SK-N-SH (cell line): ENCODE data around the gene CNOT1. TPM values are rescaled to one million over a fixed set of nuclear protein-coding genes. Genes with fewer than 3 reads are reported as not detected.

Experiments
- CTCF ChIA-PET: fragments of 300-600, 350-600 bp; formaldehyde crosslinking; extraction: SDS; loops from one replicate; lab custom pipeline; 2021; lab: Yijun Ruan, JAX
- POLR2A ChIA-PET: fragments of 350-600 bp; sonication (Branson Sonifier 250); formaldehyde crosslinking; extraction: SDS; loops from one replicate; lab custom pipeline; 2020; ENCODE audit warnings: antibody characterized with exemption, inconsistent platforms; lab: Yijun Ruan, JAX
- DNase-seq: peaks from one replicate; pipeline ENCODE4 v3.0.0; 2012
- H2AFZ ChIP-seq: fragments of 200-600 bp; sonication (generic); 2 replicates; pipeline ENCODE4 v1.8.1; 2016; ENCODE audit warnings: antibody characterized with exemption, mild to moderate bottlenecking, low read depth
- H3F3A ChIP-seq: fragments of 200-600 bp; sonication (generic); replicated peaks from 2 replicates; pipeline ENCODE3; 2016; ENCODE audit warnings: antibody characterized with exemption, mild to moderate bottlenecking; ENCODE audit not compliant: insufficient read depth
- H3K27ac ChIP-seq, 2 experiments: fragments of 200-500 bp in 1 of 2; fragments of 200-600 bp in 1 of 2; sonication (Bioruptor generic) in 1 of 2; sonication (generic), shearing (Covaris generic) in 1 of 2; 2 replicates each; pipeline versions ENCODE4 v1.5.1 to v1.6.1; 2014 to 2016; ENCODE audit warnings: low read depth in 2 of 2, inconsistent platforms in 1 of 2, low read length in 1 of 2, mild to moderate bottlenecking in 1 of 2, mixed read lengths in 1 of 2
- H3K27me3 ChIP-seq: fragments of 200-600 bp; sonication (generic), shearing (Covaris generic); 2 replicates; pipeline ENCODE4 v1.6.1; 2016; ENCODE audit warnings: mixed run types; ENCODE audit not compliant: insufficient read depth
- H3K36me3 ChIP-seq, 2 experiments: fragments of 200-500 bp in 1 of 2; fragments of 200-600 bp in 1 of 2; sonication (Bioruptor generic) in 1 of 2; sonication (generic) in 1 of 2; replicated peaks in 1 of 2; 2 replicates each; pipeline versions ENCODE3 to v1.5.1; 2014 to 2016; ENCODE audit warnings: low read length in 1 of 2, mild to moderate bottlenecking in 1 of 2; ENCODE audit not compliant: insufficient read depth in 2 of 2, control insufficient read depth in 1 of 2
- H3K4me1 ChIP-seq, 2 experiments: fragments of 200-500 bp in 1 of 2; fragments of 200-600 bp in 1 of 2; sonication (Bioruptor generic) in 1 of 2; sonication (generic), shearing (Covaris generic) in 1 of 2; 2 replicates each; pipeline versions ENCODE4 v1.5.1 to v1.6.1; 2014 to 2016; ENCODE audit warnings: low read depth in 1 of 2, low read length in 1 of 2, mixed run types in 1 of 2; ENCODE audit not compliant: insufficient read depth in 2 of 2, control insufficient read depth in 1 of 2
- H3K4me2 ChIP-seq: fragments of 200-600 bp; sonication (generic), shearing (Covaris generic); 2 replicates; pipeline ENCODE4 v1.6.1; 2017; ENCODE audit warnings: mixed run types
- H3K4me3 ChIP-seq, 2 experiments: fragments of 200-500 bp in 1 of 2; fragments of 200-600 bp in 1 of 2; sonication (Bioruptor generic) in 1 of 2; sonication (generic), shearing (Covaris generic) in 1 of 2; 2 replicates each; pipeline versions ENCODE4 v1.5.1 to v1.8.1; 2014 to 2016; ENCODE audit warnings: low read depth in 2 of 2, inconsistent platforms in 1 of 2, low read length in 1 of 2, mild to moderate bottlenecking in 1 of 2, mixed read lengths in 1 of 2, moderate library complexity in 1 of 2
- H3K79me2 ChIP-seq: fragments of 200-600 bp; sonication (generic); 2 replicates; pipeline ENCODE4 v1.8.1; 2017; ENCODE audit warnings: mild to moderate bottlenecking; ENCODE audit not compliant: insufficient read depth
- H3K9ac ChIP-seq: fragments of 200-600 bp; sonication (generic); 2 replicates; pipeline ENCODE4 v1.6.1; 2017; ENCODE audit warnings: mixed run types
- H3K9me2 ChIP-seq: fragments of 200-600 bp; sonication (generic); 2 replicates; pipeline ENCODE4 v1.6.1; 2017; ENCODE audit warnings: mixed run types
- H3K9me3 ChIP-seq: fragments of 200-600 bp; sonication (generic); 2 replicates; pipeline ENCODE4 v1.6.1; 2017; ENCODE audit warnings: mixed run types, mild to moderate bottlenecking, moderate library complexity
- H4K20me1 ChIP-seq: fragments of 200-600 bp; sonication (generic); 2 replicates; pipeline ENCODE4 v1.6.1; 2017; ENCODE audit warnings: mild to moderate bottlenecking, mixed run types; ENCODE audit not compliant: insufficient read depth
- CHD2 ChIP-seq: fragments of 150-350 bp; IDR thresholded peaks from 2 replicates; pipeline ENCODE4 v1.6.1; 2018; ENCODE audit warnings: low read length; ENCODE audit not compliant: partially characterized antibody
- ELF1 ChIP-seq: IDR thresholded peaks from 2 replicates; pipeline ENCODE4 v1.4.0; 2012
- EP300 ChIP-seq, 2 experiments: IDR thresholded peaks; 2 replicates each; pipeline versions ENCODE4 v1.4.0 to v1.6.1; 2012; ENCODE audit warnings: borderline replicate concordance in 1 of 2, low read depth in 1 of 2, low read length in 1 of 2
- EZH2phosphoT487 ChIP-seq: fragments of 200-600 bp; sonication (generic); IDR thresholded peaks from 2 replicates; pipeline ENCODE4 v1.6.1; 2017; ENCODE audit warnings: low read depth, mixed run types, mild to moderate bottlenecking, antibody characterized with exemption, moderate library complexity, borderline replicate concordance
- FOXJ3 ChIP-seq: sonication (generic); formaldehyde crosslinking; IDR thresholded peaks from 2 replicates; pipeline ENCODE4 v1.5.1; 2020; ENCODE audit warnings: mild to moderate bottlenecking, missing genetic modification reagents
- FOXM1 ChIP-seq: IDR thresholded peaks from 2 replicates; pipeline ENCODE4 v1.4.0; 2012; ENCODE audit warnings: low read depth, mild to moderate bottlenecking
- GATA2 ChIP-seq: sonication (generic); formaldehyde crosslinking; IDR thresholded peaks from 2 replicates; pipeline ENCODE4 v1.5.0; 2020; ENCODE audit warnings: mild to moderate bottlenecking, missing genetic modification reagents
- JUND ChIP-seq: IDR thresholded peaks from 2 replicates; pipeline ENCODE4 v1.4.0; 2012
- MEF2A ChIP-seq: IDR thresholded peaks from 2 replicates; pipeline ENCODE4 v1.4.0; 2012; ENCODE audit warnings: low read depth, borderline replicate concordance
- MXI1 ChIP-seq: IDR thresholded peaks from 2 replicates; pipeline ENCODE4 v1.6.1; 2012; ENCODE audit warnings: mild to moderate bottlenecking, low read depth, low read length, improper control_type of control experiment
- NRF1 ChIP-seq: IDR thresholded peaks from 2 replicates; pipeline ENCODE4 v1.6.1; 2012; ENCODE audit warnings: low read depth, mild to moderate bottlenecking, low read length
- POLR2AphosphoS5 ChIP-seq: IDR thresholded peaks from 2 replicates; pipeline ENCODE4 v1.6.1; 2012; ENCODE audit warnings: low read depth, low read length
- RAD21 ChIP-seq: IDR thresholded peaks from 2 replicates; pipeline ENCODE4 v1.6.1; 2012; ENCODE audit warnings: mild to moderate bottlenecking, low read length
- RXRA ChIP-seq: IDR thresholded peaks from 2 replicates; pipeline ENCODE4 v1.4.0; 2012; ENCODE audit warnings: low read depth, mild to moderate bottlenecking, borderline replicate concordance
- SIN3A ChIP-seq: IDR thresholded peaks from 2 replicates; pipeline ENCODE4 v1.6.1; 2012; ENCODE audit warnings: low read depth, mild to moderate bottlenecking, low read length, moderate library complexity, borderline replicate concordance
- TCF12 ChIP-seq: IDR thresholded peaks from 2 replicates; pipeline ENCODE4 v1.4.0; 2012
- TEAD4 ChIP-seq: IDR thresholded peaks from 2 replicates; pipeline ENCODE4 v1.4.0; 2012; ENCODE audit warnings: mild to moderate bottlenecking, borderline replicate concordance; ENCODE audit not compliant: insufficient read depth
- YY1 ChIP-seq: IDR thresholded peaks from 2 replicates; pipeline ENCODE4 v1.4.0; 2012; ENCODE audit warnings: low read depth, mild to moderate bottlenecking
- WGBS: methylation state at CpG from one replicate; pipeline ENCODE4 v1.1.6; 2017; ENCODE audit warnings: low lambda C conversion rate; 5-methylcytosine and 5-hydroxymethylcytosine counted together
- polyA plus RNA-seq, 3 experiments: library from polyadenylated mRNA; depleted of rRNA; stranded (reverse); fragments of >200 nt; gene quantifications; 2 replicates each; pipeline ENCODE4 v1.2.3, GENCODE V29; 2012
- TF ChIP-seq, protein P1 (sequence below): IDR thresholded peaks from 2 replicates; pipeline ENCODE4; 2012
- TF ChIP-seq, protein P2 (sequence below): fragments of 150-350 bp; IDR thresholded peaks from 2 replicates; pipeline ENCODE4 v1.6.1; 2016; ENCODE audit warnings: mild to moderate bottlenecking, low read depth, low read length
- TF ChIP-seq, protein P3 (sequence below): IDR thresholded peaks from 2 replicates; pipeline ENCODE4 v1.6.1; 2012; ENCODE audit warnings: mild to moderate bottlenecking, low read depth, low read length, moderate library complexity

The CNOT1 gene
- polyA plus RNA-seq, 1 of the 3 experiments (the other 2 are of a cell fraction): 77.8 TPM

DNA sequence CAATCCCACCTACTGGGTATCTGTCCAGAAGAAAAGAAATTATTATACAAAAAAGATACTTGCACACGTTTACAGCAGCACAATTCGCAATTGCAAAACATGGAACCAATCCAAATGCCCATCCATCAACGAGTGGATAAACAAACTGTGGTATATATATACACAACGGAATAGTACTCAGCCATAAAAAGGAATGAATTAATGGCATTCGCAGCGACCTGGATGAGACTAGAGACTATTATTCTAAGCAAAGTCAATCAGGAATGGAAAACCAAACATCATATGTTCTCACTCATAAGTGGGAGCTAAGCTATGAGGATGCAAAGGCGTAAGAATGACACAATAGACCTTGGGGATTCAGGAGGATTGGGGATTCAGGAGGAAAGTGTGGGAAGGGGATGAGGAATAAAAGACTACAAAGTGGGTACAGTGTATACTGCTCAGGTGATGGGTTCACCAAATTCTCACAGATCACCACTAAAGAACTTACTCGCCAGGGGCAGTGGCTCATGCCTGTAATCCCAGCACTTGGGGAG is 21.0 kb downstream of the CNOT1 start:
- TF ChIP-seq YY1: no peak
- TF ChIP-seq, protein P1, sequence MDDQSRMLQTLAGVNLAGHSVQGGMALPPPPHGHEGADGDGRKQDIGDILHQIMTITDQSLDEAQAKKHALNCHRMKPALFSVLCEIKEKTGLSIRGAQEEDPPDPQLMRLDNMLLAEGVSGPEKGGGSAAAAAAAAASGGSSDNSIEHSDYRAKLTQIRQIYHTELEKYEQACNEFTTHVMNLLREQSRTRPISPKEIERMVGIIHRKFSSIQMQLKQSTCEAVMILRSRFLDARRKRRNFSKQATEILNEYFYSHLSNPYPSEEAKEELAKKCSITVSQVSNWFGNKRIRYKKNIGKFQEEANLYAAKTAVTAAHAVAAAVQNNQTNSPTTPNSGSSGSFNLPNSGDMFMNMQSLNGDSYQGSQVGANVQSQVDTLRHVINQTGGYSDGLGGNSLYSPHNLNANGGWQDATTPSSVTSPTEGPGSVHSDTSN: no peak
- no peak for TF ChIP-seq EP300 (IDR thresholded peaks at IDR 0.05; ENCODE audit: borderline replicate concordance in 1 of 2, low read depth in 1 of 2, low read length in 1 of 2)
- TF ChIP-seq RXRA: no peak
- TF ChIP-seq TEAD4: no peak
- no peak for TF ChIP-seq FOXM1
- no peak for TF ChIP-seq SIN3A
- TF ChIP-seq CHD2: no peak
- no peaks in the 10 kb centered on the region for H3F3A ChIP-seq
- no peaks in the 10 kb centered on the region for H3K27me3 ChIP-seq
- CTCF ChIA-PET: no interaction called here
- peaks cover 92% of the 10 kb centered on the region for H4K20me1 ChIP-seq
- H3K4me2 ChIP-seq: no peak overlapping the region
- no peak overlapping the region for H3K4me3 ChIP-seq
- DNase-seq: no peak
- H3K9me2 ChIP-seq: no peaks in the 10 kb centered on the region
- POLR2A ChIA-PET: no interaction called here
- no peak overlapping the region for H2AFZ ChIP-seq
- 86% methylated on average over 8 of the region's 8 CpGs for WGBS
- peaks cover 3 to 25% of the 10 kb centered on the region in 2 experiments for H3K36me3 ChIP-seq
- H3K79me2 ChIP-seq: peaks cover 100% of the 10 kb centered on the region
- H3K4me1 ChIP-seq: no peaks in the 10 kb centered on the region
- no peak overlapping the region for H3K9ac ChIP-seq
- no peaks in the 10 kb centered on the region for H3K9me3 ChIP-seq
- H3K27ac ChIP-seq: no peak overlapping the region

DNA sequence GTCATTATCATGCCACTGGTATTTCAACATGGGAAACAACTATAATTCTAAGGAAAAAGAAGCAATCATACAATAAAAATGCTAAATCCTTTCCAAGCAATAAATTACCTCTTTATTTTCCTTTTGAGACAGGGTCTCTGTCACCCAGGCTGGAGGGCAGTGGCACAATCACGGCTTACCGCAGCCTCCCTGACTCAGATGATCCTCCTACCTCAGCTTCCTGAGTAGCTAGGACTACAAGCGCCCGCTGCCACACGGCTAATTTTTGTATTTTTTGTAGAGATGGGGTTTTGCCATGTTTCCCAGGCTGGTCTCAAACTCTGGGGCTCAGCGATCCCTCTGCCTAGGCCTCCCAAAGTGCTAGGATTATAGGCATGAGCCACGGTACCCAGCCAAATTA is 24.1 kb downstream of the CNOT1 start:
- POLR2A ChIA-PET: no interaction called here
- Histone ChIP-seq H3K4me3 (no peak overlapping the region), H3K79me2 (peaks cover 99% of the 10 kb centered on the region), H3K9me3 (no peaks in the 10 kb centered on the region), H3K9me2 (no peaks in the 10 kb centered on the region), H2AFZ (no peak overlapping the region), H4K20me1 (peaks cover 92% of the 10 kb centered on the region), H3K36me3 (peaks cover 3 to 25% of the 10 kb centered on the region in 2 experiments), H3F3A (no peaks in the 10 kb centered on the region), H3K27ac (no peak overlapping the region), H3K27me3 (no peaks in the 10 kb centered on the region), H3K9ac (no peak overlapping the region), H3K4me1 (no peaks in the 10 kb centered on the region), H3K4me2 (no peak overlapping the region)
- CTCF ChIA-PET: no interaction called here
- DNase-seq: no peak
- TF ChIP-seq MXI1 (no peak), SIN3A (no peak), MEF2A (no peak), ELF1 (no peak), TCF12 (no peak), RAD21 (no peak), NRF1 (no peak), FOXM1 (no peak), POLR2AphosphoS5 (no peak), EZH2phosphoT487 (no peak), FOXJ3 (CRISPR knock-in tag) (no peak), JUND (no peak), GATA2 (no peak), RXRA (no peak), EP300 (IDR thresholded peaks at IDR 0.05; ENCODE audit: borderline replicate concordance in 1 of 2, low read depth in 1 of 2, low read length in 1 of 2) (no peak)
- TF ChIP-seq, protein P1: no peak
- TF ChIP-seq, protein P2, sequence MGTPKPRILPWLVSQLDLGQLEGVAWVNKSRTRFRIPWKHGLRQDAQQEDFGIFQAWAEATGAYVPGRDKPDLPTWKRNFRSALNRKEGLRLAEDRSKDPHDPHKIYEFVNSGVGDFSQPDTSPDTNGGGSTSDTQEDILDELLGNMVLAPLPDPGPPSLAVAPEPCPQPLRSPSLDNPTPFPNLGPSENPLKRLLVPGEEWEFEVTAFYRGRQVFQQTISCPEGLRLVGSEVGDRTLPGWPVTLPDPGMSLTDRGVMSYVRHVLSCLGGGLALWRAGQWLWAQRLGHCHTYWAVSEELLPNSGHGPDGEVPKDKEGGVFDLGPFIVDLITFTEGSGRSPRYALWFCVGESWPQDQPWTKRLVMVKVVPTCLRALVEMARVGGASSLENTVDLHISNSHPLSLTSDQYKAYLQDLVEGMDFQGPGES: no peak
- TF ChIP-seq, protein P3, sequence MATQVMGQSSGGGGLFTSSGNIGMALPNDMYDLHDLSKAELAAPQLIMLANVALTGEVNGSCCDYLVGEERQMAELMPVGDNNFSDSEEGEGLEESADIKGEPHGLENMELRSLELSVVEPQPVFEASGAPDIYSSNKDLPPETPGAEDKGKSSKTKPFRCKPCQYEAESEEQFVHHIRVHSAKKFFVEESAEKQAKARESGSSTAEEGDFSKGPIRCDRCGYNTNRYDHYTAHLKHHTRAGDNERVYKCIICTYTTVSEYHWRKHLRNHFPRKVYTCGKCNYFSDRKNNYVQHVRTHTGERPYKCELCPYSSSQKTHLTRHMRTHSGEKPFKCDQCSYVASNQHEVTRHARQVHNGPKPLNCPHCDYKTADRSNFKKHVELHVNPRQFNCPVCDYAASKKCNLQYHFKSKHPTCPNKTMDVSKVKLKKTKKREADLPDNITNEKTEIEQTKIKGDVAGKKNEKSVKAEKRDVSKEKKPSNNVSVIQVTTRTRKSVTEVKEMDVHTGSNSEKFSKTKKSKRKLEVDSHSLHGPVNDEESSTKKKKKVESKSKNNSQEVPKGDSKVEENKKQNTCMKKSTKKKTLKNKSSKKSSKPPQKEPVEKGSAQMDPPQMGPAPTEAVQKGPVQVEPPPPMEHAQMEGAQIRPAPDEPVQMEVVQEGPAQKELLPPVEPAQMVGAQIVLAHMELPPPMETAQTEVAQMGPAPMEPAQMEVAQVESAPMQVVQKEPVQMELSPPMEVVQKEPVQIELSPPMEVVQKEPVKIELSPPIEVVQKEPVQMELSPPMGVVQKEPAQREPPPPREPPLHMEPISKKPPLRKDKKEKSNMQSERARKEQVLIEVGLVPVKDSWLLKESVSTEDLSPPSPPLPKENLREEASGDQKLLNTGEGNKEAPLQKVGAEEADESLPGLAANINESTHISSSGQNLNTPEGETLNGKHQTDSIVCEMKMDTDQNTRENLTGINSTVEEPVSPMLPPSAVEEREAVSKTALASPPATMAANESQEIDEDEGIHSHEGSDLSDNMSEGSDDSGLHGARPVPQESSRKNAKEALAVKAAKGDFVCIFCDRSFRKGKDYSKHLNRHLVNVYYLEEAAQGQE: no peak
- 97% methylated on average over 7 of the region's 7 CpGs for WGBS
